NCI-H1694 (cell line): ENCODE results near the gene VPREB1.
A peak's percentile ranks its signal among the peaks of the same experiment; 100 is the strongest.
"Not testable (repeated sequence)": the region's sequence is repeated elsewhere in the genome, so short reads cannot be mapped to it uniquely, and the experiment has no call there.

ENCODE experiments used
- DNase-seq: peaks from one replicate; lab custom pipeline; 2025; lab: John Stamatoyannopoulos, UW

Gene VPREB1

GRCh38 chr22:22214819-22215329, 29.7 kb upstream of the VPREB1 start:
- no peak for DNase-seq

GRCh38 chr22:22215659-22216449, 28.7 kb upstream of the VPREB1 start:
- no peak for DNase-seq

- no peak for DNase-seq
These were observed 28.1 kb upstream of the VPREB1 start for GRCh38 chr22:22216450-22216959.

GRCh38 chr22:22218302-22218701, 26.3 kb upstream of the VPREB1 start:
- no peak for DNase-seq

GRCh38 chr22:22219140-22219996, 25.2 kb upstream of the VPREB1 start:
- DNase-seq: no peak

- not testable (repeated sequence) for DNase-seq
These were observed 23.5 kb upstream of the VPREB1 start for GRCh38 chr22:22221043-22221442.

- no peak for DNase-seq
These were observed 18.0 kb upstream of the VPREB1 start for GRCh38 chr22:22226448-22227187.

GRCh38 chr22:22228421-22228820, 16.2 kb upstream of the VPREB1 start:
- DNase-seq: no peak

- DNase-seq: no peak
These were observed 15.7 kb upstream of the VPREB1 start for GRCh38 chr22:22228921-22229320.

GRCh38 chr22:22229683-22230420, 14.7 kb upstream of the VPREB1 start:
- DNase-seq: no peak

- no peak for DNase-seq
These were observed 14.1 kb upstream of the VPREB1 start for GRCh38 chr22:22230438-22230837.

- DNase-seq: no peak
These were observed 11.5 kb upstream of the VPREB1 start for GRCh38 chr22:22233081-22233480.

GRCh38 chr22:22235558-22235957, 9.0 kb upstream of the VPREB1 start:
- peak; percentile 41 for DNase-seq

GRCh38 chr22:22237521-22237920, 7.1 kb upstream of the VPREB1 start:
- DNase-seq: no peak

GRCh38 chr22:22239311-22239939, 5.2 kb upstream of the VPREB1 start:
- no peak for DNase-seq

- no peak for DNase-seq
These were observed 3.1 kb upstream of the VPREB1 start for GRCh38 chr22:22241554-22241898.

- DNase-seq: no peak
These were observed 2.1 kb upstream of the VPREB1 start for GRCh38 chr22:22242488-22242887.

- DNase-seq: no peak
These were observed 1.4 kb upstream of the VPREB1 start for GRCh38 chr22:22243033-22243680.

GRCh38 chr22:22245256-22245909, 797 bp downstream of the VPREB1 start:
- no peak for DNase-seq
